HG03139 (cell line): ENCODE data around the gene PTGS2.

Experiments
- ATAC-seq: cut with Tn5 transposase; IDR thresholded peaks from one replicate; pipeline ENCODE4 v1.9.1; 2021; ENCODE audit not compliant: unreplicated experiment

Gene PTGS2

DNA sequence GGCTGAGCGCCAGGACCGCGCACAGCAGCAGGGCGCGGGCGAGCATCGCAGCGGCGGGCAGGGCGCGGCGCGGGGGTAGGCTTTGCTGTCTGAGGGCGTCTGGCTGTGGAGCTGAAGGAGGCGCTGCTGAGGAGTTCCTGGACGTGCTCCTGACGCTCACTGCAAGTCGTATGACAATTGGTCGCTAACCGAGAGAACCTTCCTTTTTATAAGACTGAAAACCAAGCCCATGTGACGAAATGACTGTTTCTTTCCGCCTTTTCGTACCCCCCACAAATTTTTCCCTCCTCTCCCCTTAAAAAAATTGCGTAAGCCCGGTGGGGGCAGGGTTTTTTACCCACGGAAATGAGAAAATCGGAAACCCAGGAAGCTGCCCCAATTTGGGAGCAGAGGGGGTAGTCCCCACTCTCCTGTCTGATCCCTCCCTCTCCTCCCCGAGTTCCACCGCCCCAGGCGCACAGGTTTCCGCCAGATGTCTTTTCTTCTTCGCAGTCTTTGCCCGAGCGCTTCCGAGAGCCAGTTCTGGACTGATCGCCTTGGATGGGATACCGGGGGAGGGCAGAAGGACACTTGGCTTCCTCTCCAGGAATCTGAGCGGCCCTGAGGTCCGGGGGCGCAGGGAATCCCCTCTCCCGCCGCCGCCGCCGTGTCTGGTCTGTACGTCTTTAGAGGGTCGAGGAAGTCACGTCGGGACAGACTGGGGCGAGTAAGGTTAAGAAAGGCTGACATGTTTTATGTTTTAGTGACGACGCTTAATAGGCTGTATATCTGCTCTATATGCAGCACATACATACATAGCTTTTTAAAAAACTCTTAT lies at the start of gene PTGS2:
PTGS2 (minus strand) TSS at position 179 of the 817 bp plus-strand sequence; CDS start at position 46, 133 bp downstream.
- peak; percentile 86 for ATAC-seq

DNA sequence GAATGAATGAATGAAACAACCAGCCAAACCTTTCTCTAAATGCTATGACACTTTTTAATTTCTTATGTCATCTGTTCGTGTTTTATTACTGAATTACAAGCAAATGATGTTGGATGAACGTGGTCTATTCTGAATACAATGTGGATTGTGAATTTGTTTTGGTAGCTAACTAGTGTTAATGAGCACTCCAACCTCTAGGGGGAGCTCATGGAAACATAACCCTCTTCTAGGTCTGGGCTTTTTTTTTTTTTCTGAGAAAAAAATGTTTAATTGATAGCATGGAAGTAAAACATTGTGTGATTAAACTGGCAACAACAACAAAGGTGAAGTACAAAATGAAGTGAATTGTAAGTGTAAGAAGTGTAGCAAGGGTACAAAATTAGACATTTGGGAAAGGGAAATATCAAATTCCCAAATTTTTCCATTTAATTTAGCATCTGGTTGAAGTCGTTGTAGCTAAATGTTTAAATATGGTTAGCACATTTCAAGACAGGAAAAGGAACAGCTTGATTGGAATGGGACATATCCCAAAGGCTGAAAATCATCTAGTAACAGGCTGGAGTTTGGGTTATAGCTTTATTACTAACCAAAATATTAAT lies 42.6 kb upstream of the PTGS2 start:
- peak; percentile 76 for ATAC-seq

DNA sequence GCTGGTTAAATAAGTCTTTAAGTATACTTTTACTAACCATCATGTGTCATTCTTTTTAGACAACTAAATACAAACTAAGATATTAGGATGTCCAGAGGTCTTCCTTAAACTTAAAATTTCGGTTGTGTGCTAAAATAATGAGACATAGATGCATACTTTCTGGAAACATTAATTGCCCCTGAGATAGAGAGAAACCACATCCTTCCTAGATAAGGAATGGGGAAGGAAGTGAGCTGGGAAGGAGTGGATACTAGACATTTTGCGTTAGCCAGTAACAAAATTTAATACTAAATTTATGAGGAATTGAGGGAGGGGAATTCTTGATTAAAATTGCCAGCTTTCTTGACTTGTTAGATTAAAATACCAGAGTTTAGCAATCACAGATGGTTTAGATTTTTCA lies 37.1 kb upstream of the PTGS2 start:
- no peak for ATAC-seq

DNA sequence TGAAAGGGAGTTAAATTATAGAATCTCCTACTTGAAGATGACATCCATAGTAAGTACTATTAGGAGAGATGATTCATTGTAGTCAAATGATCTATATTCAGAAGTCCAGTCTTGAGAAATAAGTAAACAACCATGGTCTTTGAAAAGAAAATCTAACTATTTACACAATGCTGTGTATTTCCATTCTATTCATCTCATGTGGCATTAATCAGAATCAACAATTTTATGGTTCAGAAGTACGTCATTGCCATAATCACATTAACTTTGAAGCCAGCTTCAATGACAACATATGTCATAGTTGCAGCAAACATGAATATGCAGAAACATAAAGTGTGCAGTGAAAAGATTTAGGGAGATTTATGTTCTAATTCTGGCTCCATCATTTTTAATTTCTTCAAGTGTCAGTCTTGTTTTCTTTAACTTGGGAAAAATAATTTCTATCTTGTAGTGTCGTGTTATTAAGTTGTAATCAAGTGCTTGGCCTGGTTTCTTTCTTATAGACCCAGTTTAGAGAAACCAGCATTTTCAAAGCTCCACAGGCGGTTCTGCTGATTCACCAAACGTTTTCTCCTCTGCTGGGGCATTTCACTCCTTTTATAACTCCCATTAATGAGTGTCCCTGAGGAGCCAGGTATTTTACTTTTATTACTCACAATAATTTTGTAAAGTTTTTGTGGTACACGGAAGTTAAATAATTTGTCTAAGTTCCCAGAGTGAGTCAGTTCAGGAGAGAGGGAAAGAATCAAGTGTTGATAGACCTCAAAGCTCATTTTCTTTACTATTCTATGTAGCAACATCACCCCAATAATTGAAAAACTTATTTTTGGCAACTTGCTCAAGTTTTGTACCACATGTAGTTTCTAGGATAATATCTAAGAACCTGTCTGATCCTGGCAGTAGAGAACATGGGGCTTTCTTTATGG lies 35.9 kb upstream of the PTGS2 start:
- ATAC-seq: no peak

DNA sequence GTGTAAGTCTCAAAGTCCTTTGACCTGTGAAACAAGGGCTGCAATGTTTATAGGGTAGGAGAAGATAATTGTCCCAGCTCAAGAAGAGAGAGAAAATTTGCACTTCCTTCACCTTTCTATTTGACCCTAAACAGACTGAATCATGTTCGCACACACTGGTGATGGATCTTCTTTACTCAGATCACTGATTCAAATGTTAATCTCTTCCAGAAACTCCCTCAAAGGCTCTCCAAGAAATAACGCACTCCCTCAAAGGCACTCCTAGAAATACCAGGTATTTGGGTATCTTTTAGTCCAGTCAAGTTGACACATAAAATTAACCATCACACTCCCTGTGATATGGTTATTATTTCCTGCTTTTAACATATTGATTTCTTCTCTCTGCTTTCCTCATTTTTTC lies 30.5 kb upstream of the PTGS2 start:
- ATAC-seq: no peak

DNA sequence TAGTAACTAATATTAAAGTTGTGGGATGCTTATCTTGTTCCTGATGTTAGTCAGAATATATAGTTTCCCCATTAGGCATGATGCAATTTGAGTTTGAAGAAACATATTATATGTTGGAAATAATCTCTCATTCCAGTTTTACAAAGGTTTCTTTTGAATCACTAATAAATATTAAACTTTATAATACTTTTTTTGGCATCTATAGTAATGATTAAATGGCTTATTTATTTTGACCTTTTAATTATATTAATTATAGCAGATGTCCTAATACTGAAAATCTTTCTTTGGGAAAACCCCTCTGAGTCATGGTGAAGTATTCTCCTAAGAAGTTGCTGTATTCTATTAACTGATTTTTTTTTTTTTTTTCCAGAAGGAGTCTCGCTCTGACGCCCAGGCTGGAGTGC lies 28.5 kb upstream of the PTGS2 start:
- ATAC-seq: no peak

DNA sequence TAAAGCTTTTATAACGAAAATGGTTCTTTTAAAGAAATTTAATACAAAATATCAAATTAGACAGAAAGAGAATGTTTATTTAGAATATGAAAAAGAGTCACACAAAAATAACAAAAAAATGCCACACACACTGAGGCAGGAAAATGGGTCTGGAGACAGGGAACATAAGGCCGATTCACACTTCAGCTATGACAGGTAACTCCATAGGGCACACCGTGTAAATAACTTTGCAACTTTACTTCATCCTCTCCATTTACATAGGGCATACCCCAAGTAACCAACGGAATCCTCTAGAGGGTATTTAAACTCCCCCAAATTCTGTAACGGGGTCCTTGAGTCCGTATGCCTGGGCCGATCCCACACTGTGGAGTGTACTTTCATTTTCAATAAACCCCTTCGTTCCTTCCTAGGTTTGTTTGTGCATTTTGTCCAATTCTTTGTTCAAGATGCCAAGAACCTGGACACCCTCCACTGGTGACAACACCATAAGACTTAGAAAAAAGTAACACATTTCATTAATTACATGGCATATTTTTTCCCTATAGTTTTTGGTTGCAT lies 23.1 kb upstream of the PTGS2 start:
- ATAC-seq: no peak

DNA sequence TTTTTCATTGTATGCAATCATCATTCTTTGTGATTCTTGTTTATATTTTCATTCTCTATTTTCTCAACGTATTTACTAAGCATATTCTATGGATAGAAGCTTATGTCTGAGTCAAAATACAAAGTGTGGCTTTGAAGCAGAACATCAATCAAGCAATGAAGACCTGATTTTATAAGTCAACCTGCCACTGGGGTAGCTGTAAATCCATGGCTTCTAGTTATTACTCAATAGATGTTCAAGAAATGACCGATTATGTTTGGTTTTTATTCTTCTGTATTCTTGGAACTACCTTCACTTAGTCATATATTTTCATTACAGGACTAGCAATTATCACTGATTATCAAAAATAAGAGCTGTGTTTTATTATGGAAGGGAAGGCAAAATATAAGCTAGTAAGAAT lies 20.5 kb upstream of the PTGS2 start:
- no peak for ATAC-seq

DNA sequence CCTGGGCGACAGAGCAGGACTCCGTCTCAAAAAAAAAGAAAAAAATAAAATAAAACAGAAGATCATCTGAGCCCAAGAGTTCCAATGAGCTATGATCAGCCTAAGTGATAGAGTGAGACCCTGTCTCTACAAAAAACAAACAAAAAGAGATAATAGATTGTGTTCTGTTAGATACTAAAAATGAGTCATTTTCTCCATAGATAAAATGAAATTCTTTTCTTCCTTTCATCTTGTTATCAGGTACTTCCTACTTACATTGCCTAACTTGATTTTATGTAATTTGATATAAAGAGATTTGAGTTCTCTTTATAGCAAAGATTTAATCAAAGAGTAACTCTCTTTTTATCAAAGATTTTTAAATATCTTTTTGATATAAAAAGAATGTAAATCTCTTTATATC lies 19.3 kb upstream of the PTGS2 start:
- ATAC-seq: no peak

DNA sequence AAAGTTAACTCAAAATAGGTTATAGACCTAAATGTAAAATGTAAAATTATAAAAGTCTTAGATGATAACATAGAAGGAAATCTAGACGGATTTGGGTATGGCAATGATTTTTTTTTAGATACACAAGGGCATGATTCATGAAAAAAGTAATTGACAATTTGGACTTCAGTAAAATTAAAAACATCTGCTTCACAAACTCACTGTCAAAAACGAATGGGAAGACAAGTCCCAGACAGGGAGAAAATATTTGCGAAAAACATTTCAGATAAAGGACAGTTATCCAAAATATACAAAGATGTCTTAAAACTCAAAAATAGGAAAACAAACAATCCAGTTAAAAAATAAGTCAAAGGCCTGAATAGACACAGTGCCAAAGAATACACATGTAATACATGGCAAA lies 9.7 kb upstream of the PTGS2 start:
- no peak for ATAC-seq

DNA sequence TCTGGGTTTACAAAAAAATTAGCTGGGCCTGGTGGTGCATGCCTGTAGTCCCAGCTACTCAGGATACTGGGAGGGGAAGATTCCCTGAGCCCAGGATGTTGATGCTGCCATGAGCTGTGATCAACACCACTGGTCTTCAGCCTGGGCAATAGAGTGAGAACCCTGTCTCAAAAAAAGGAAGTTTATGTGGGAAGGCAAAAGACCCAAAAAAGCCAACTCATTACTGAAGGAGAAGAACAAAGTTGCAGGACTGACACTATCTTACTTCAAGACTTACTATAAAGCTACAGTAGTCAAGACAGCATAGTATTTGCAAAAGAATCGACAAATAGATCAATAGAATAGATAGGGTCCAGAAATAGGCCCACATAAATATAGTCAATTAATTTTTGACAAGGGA lies 9.2 kb upstream of the PTGS2 start:
- no peak for ATAC-seq

DNA sequence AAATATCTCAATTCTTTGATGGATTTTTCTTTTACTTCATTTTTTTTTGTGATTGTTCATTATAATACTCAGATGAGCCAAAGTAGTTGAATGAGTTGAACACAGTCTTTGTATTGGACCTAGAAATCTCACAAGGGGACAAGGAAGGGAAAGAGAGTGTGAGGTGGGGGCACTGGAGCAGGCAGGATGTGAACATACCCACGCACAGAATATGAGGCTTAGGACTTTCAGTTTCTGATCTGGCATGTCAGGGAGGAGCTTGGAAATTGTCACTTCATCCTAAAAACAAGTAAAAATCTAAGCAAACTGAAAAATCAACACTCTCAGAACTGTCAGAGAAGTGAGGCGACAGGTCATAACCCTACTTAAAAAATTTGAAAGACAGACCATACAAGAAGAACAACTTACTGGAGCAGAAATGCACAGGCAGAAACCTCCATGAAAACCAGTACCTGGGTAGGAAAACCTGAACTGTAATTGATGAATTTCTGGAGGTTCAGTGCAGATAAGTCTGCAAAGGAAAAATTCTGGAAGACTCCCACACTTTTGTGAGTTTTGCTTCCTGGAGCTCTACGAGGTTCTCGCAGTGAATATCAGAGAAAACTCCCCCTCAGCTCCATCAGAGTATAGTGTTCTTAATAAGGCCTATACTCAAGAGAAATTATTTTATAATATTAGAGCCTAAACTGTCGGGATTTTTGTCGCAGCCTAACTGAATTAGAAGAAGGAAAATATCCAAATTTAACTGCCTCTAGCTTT lies 3.6 kb upstream of the PTGS2 start:
- ATAC-seq: no peak

DNA sequence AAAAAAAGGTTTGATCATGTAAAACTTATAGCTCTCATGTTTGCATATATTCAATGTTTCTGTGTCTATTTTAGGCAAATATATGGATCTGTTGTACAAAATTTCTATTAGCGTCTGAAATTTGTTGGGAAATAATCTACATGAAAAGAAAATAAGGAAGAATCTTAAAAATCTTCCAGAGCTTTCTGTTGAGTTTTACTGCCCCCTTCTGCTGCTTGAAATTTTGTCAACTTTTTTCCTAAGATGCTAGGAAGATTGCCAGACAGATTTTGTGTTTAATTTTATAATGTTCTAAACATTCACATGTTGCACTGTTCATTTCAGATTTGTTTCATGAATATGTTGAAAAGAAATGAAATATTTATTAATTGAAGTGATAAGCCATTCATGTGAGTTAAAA lies 2.5 kb upstream of the PTGS2 start:
- ATAC-seq: no peak

DNA sequence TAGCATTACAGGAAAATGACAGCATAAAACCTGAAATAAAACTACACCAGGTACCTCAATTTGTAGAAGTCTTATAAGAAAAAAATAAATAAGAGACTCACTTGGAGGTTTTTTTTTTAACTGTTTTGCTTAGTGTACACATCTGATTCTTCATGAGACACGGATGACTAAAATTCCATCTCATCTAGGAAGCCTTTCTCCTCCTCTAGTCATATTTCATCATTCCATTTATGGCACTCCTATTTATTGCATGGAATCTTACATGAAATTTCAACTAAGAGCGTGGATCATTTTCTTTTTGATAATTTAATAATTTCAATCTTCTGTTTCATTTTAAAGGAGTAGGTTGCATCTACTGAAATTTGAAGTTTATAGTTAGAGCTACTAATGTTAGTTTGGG lies 1.6 kb upstream of the PTGS2 start:
- ATAC-seq: no peak

DNA sequence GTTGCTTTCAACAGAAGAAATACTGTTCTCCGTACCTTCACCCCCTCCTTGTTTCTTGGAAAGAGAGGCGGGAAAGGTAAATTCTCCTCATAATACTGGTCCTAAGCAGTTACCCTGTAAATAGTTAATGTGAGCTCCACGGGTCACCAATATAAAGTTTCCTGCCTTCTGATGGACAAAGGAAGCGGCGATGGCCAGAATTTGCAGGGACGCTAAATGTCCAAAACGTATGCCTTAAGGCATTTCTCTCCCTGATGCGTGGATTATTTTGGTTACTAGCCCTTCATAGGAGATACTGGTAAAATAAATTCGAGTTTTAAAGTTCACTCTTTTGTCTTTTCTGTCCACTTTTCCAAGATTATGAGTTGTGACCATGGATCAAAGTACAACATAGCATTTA lies 898 bp upstream of the PTGS2 start:
- ATAC-seq: no peak

DNA sequence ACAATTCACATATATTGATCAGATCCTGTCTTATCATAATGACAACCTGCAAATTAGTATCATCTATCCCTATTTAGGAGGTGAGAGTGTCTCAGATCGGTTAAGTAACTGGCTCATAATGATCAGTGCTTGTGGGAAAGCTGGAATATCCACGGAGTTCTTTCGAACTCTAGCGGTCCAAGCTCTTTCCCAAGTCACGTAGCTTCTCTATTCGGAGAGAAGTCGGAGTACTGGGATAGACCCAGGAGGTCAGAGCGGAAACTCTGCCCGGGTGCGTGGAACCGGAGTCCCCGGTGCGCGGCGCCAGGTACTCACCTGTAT lies 339 bp downstream of the PTGS2 start:
- ATAC-seq: no peak

DNA sequence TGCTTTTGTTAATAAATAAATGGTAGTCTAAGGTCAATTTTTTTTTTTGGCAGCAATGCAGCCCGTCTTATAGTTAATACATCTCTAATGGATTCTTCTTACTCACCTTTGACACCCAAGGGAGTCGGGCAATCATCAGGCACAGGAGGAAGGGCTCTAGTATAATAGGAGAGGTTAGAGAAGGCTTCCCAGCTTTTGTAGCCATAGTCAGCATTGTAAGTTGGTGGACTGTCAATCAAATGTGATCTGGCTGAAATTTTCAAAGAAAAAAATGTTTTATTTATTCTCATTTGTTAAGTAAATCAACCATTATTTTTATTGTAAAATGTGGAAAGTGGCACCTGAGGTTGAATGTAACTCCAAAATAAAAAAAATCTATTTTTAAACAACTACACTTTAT lies 2.1 kb downstream of the PTGS2 start:
- ATAC-seq: no peak

DNA sequence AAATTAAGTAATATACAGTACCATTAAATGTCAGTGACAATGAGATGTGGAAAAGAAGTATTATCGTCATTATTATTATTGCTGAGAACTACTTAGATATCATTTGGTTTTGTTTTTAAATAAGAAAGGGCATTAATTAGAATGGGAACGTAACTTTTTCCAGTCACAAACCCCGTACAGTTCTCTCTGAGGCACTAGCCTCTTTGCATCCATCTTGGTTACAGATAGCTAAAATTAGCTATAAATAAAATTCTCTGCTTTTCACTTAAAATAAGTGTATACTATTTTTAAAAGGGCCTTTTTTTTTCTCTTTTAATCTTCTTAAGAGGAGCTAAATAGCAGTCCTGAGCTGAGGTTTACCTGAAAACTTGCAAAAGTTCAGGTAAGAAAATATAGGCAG lies 7.6 kb downstream of the PTGS2 start:
- no peak for ATAC-seq

DNA sequence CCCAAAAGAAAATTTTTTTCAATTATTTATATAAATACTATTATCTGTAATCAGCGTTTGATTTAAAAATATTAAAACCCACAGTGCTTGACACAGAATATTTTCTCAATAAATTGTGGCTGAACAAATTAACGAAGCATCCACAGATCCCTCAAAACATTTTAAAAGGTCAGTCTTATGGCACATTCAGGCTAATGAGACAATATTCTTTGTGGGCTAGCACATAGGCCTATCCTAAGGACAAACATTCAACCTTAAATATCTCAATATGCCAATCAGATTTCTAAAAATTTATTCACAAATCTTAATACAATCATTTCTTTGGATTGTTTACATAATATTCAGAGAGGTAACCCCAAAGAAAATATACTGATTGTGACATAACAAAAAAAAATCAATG lies 8.1 kb downstream of the PTGS2 start:
- ATAC-seq: no peak

DNA sequence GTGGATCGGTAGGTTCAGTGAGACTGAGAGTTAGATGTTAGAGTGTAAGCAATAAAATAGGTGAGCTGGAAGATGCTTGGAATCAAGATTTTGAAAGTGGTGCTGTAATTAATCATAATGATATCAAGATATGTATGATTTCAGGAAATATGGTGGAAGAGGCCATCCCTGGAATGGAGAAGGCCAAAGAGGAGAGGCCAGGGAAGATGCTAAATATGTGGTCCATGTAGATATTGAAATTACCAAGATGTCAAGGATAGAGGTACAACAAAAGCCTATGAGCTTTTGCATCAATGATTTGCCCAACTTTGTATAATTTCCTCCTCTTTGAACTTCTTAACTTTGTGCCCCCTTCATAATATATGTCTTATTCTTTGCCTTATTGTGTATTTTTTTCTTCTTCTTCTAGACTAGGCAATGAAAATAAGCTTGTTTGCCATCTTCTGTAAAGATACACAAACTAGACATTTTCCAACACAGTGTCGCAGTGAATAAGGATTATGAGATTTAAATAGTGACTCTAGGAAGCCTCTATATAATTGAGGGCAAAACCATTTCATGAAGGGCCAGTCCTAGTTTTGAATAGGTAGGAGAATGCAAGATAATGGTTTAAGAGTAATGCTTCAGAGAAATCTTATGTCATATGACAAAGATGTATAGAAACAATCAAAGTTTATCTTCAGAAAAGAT lies 8.9 kb downstream of the PTGS2 start:
- ATAC-seq: no peak
